ENCODE results near the gene MUC15.

DNA sequence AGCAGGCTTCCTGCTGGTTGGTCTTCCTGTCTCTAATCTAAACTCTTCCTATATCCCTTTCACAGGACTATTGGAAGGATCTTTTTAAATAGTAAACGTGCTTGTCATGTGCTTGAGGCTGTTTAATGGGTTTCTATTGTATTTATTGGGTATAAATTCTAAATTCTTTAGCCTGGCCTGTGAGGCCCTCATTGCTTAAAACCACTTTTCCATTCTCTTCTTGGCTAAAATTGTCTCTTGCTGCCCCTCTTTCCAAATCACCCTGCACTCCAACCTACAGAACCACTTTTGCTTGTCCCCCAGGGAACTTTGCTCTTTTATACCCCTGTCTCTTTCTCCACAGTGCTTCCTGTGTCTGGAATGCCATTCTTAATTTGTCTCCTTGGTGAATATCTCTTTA, 46.4 kb upstream of the MUC15 start:
- TF ChIP-seq, protein P1, sequence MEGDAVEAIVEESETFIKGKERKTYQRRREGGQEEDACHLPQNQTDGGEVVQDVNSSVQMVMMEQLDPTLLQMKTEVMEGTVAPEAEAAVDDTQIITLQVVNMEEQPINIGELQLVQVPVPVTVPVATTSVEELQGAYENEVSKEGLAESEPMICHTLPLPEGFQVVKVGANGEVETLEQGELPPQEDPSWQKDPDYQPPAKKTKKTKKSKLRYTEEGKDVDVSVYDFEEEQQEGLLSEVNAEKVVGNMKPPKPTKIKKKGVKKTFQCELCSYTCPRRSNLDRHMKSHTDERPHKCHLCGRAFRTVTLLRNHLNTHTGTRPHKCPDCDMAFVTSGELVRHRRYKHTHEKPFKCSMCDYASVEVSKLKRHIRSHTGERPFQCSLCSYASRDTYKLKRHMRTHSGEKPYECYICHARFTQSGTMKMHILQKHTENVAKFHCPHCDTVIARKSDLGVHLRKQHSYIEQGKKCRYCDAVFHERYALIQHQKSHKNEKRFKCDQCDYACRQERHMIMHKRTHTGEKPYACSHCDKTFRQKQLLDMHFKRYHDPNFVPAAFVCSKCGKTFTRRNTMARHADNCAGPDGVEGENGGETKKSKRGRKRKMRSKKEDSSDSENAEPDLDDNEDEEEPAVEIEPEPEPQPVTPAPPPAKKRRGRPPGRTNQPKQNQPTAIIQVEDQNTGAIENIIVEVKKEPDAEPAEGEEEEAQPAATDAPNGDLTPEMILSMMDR (IDR thresholded peaks at IDR 0.05 in 8 of 11, conservative IDR thresholded peaks at IDR 0.05 in 3 of 11): no peak
- TF ChIP-seq POLR2A (IDR thresholded peaks at IDR 0.05): no peak
- TF ChIP-seq POLR2AphosphoS5 (IDR thresholded peaks at IDR 0.05): no peak
